Stimulated activated CD8-positive, alpha-beta memory T cell treated with anti-CD3 and anti-CD28 coated beads, Interleukin-2, amount 100 ng/mL, for 48 hours (primary cell): ENCODE data around the gene ARHGAP26.

Experiments used
- DNase-seq, 2 donors: peaks; one replicate each; pipeline ENCODE4 v3.0.0-alpha.2; 2020; ENCODE audit warnings: low read depth in 2 of 2

The ARHGAP26 gene

GRCh38 chr5:142748568-142749249, 21.5 kb upstream of the ARHGAP26 start:
- peak; percentile 18 to 33 for DNase-seq

GRCh38 chr5:142749321-142749720, 20.9 kb upstream of the ARHGAP26 start:
- DNase-seq, result no peak

GRCh38 chr5:142753116-142753631, 17.0 kb upstream of the ARHGAP26 start:
- DNase-seq, result no peak

- no peak for DNase-seq
These were observed 16.1 kb upstream of the ARHGAP26 start for GRCh38 chr5:142754031-142754430.

- DNase-seq, result no peak
These were observed 13.6 kb upstream of the ARHGAP26 start for GRCh38 chr5:142756576-142756975.

GRCh38 chr5:142757564-142757963, 12.6 kb upstream of the ARHGAP26 start:
- no peak for DNase-seq

GRCh38 chr5:142758062-142758795, 11.9 kb upstream of the ARHGAP26 start:
- no peak for DNase-seq

GRCh38 chr5:142758796-142759145, 11.4 kb upstream of the ARHGAP26 start:
- DNase-seq, result no peak

- DNase-seq, result no peak
These were observed 6.5 kb upstream of the ARHGAP26 start for GRCh38 chr5:142763701-142764100.

- no peak for DNase-seq
These were observed 3.0 kb upstream of the ARHGAP26 start for GRCh38 chr5:142767178-142767577.

- no peak for DNase-seq
These were observed 2.3 kb upstream of the ARHGAP26 start for GRCh38 chr5:142767911-142768310.

GRCh38 chr5:142769251-142769792, 855 bp upstream of the ARHGAP26 start:
- DNase-seq, result no peak

- DNase-seq, result peak in 1 of 2 donors; percentile 43
These were observed 753 bp downstream of the ARHGAP26 start for GRCh38 chr5:142770650-142771609.

- DNase-seq, result no peak
These were observed 1.5 kb downstream of the ARHGAP26 start for GRCh38 chr5:142771666-142772065.

- no peak for DNase-seq
These were observed 2.5 kb downstream of the ARHGAP26 start for GRCh38 chr5:142772446-142773293.

- no peak for DNase-seq
These were observed 6.9 kb downstream of the ARHGAP26 start for GRCh38 chr5:142777099-142777498.

GRCh38 chr5:142777850-142778249, 7.7 kb downstream of the ARHGAP26 start:
- no peak for DNase-seq

GRCh38 chr5:142779163-142779840, 9.1 kb downstream of the ARHGAP26 start:
- DNase-seq, result no peak

GRCh38 chr5:142780871-142781270, 10.7 kb downstream of the ARHGAP26 start:
- DNase-seq, result no peak

- no peak for DNase-seq
These were observed 12.9 kb downstream of the ARHGAP26 start for GRCh38 chr5:142782976-142783530.
